ENCODE results near the gene TRIB2.

GRCh38 chr2:12709207-12709522 is 7.6 kb upstream of the TRIB2 start:
- TF ChIP-seq CTCF (IDR thresholded peaks at IDR 0.05; ENCODE audit: poor library complexity), result no peak
- TF ChIP-seq EZH2 (IDR thresholded peaks at IDR 0.05; ENCODE audit: borderline replicate concordance), result no peak
- TF ChIP-seq EZH2phosphoT487 (IDR thresholded peaks at IDR 0.05; ENCODE audit: low read depth, severe bottlenecking, unreplicated experiment), result no peak

Measured in hepatocyte (in vitro differentiated cells).